H9 (cell line): ENCODE measurements around the gene WDR33. TPM values are rescaled to one million over a fixed set of nuclear protein-coding genes. Genes with fewer than 3 reads are reported as not detected.

Experiments used
- DNase-seq: peaks from one replicate; pipeline ENCODE4 v3.0.0-alpha.2; 2017
- H2AFZ ChIP-seq: one replicate; pipeline ENCODE4 v1.6.1; 2013; ENCODE audit warnings: mild to moderate bottlenecking, low read length, control low read depth, moderate library complexity
- H2AK5ac ChIP-seq: 2 replicates; pipeline ENCODE4 v1.6.1; 2013; ENCODE audit warnings: low read length, control low read depth, mixed read lengths; ENCODE audit not compliant: insufficient read length
- H2BK120ac ChIP-seq: one replicate; pipeline ENCODE4 v1.6.1; 2013; ENCODE audit warnings: low read depth, mild to moderate bottlenecking, low read length, control low read depth, inconsistent platforms; ENCODE audit not compliant: poor library complexity, severe bottlenecking
- H2BK12ac ChIP-seq: 2 replicates; pipeline ENCODE4 v1.6.1; 2013; ENCODE audit warnings: low read length, control low read depth, mixed read lengths, low read depth; ENCODE audit not compliant: insufficient read length
- H2BK15ac ChIP-seq: 2 replicates; pipeline ENCODE4 v1.6.1; 2013; ENCODE audit warnings: low read depth, low read length, control low read depth
- H2BK20ac ChIP-seq: one replicate; pipeline ENCODE4 v1.6.1; 2013; ENCODE audit warnings: low read depth, mild to moderate bottlenecking, low read length, control low read depth, inconsistent platforms; ENCODE audit not compliant: poor library complexity, severe bottlenecking
- H2BK5ac ChIP-seq: 2 replicates; pipeline ENCODE4 v1.6.1; 2013; ENCODE audit warnings: low read length, control low read depth, mixed read lengths; ENCODE audit not compliant: insufficient read length
- H3K14ac ChIP-seq: 2 replicates; pipeline ENCODE4 v1.6.1; 2013; ENCODE audit warnings: low read length, control low read depth; ENCODE audit not compliant: insufficient read depth
- H3K18ac ChIP-seq: 2 replicates; pipeline ENCODE4 v1.6.1; 2013; ENCODE audit warnings: low read depth, mild to moderate bottlenecking, mixed read lengths, low read length, control low read depth; ENCODE audit not compliant: insufficient read length
- H3K23ac ChIP-seq: 2 replicates; pipeline ENCODE4 v1.6.1; 2013; ENCODE audit warnings: low read length, control low read depth, mixed read lengths, low read depth; ENCODE audit not compliant: insufficient read length
- H3K23me2 ChIP-seq: 2 replicates; pipeline ENCODE4 v1.6.1; 2013; ENCODE audit warnings: low read depth, mild to moderate bottlenecking, mixed read lengths, low read length, control low read depth; ENCODE audit not compliant: insufficient read length, poor library complexity, severe bottlenecking
- H3K27ac ChIP-seq: 2 replicates; pipeline ENCODE4 v1.5.1; 2013; ENCODE audit warnings: low read length, control low read depth, mixed read lengths, low read depth; ENCODE audit not compliant: insufficient read length
- H3K27me3 ChIP-seq: 2 replicates; pipeline ENCODE4 v1.6.1; 2013; ENCODE audit warnings: low read length, control low read depth, inconsistent platforms; ENCODE audit not compliant: insufficient read depth
- H3K4ac ChIP-seq: 2 replicates; pipeline ENCODE4 v1.6.1; 2013; ENCODE audit warnings: low read depth, mild to moderate bottlenecking, control low read depth, inconsistent platforms, low read length, moderate library complexity
- H3K4me1 ChIP-seq: 2 replicates; pipeline ENCODE4 v1.6.1; 2013; ENCODE audit warnings: low read length, control low read depth, inconsistent platforms; ENCODE audit not compliant: insufficient read depth
- H3K4me2 ChIP-seq: 2 replicates; pipeline ENCODE4 v1.6.1; 2013; ENCODE audit warnings: low read length, control low read depth, mixed read lengths; ENCODE audit not compliant: insufficient read length, insufficient read depth
- H3K56ac ChIP-seq: 2 replicates; pipeline ENCODE4 v1.6.1; 2013; ENCODE audit warnings: low read depth, mild to moderate bottlenecking, mixed read lengths, low read length, control low read depth; ENCODE audit not compliant: insufficient read length
- H3K79me1 ChIP-seq: 2 replicates; pipeline ENCODE4 v1.6.1; 2013; ENCODE audit warnings: low read depth, mild to moderate bottlenecking, moderate library complexity, low read length, control low read depth, inconsistent platforms; ENCODE audit not compliant: insufficient read depth, poor library complexity, severe bottlenecking
- H3K79me2 ChIP-seq: 2 replicates; pipeline ENCODE4 v1.6.1; 2013; ENCODE audit warnings: low read length, control low read depth, inconsistent platforms; ENCODE audit not compliant: insufficient read depth
- H3K9ac ChIP-seq: 2 replicates; pipeline ENCODE4 v1.6.1; 2013; ENCODE audit warnings: low read length, control low read depth, mixed read lengths; ENCODE audit not compliant: insufficient read length; ENCODE audit errors: extremely low read depth
- H3K9me3 ChIP-seq: one replicate; pipeline ENCODE4 v1.6.1; 2013; ENCODE audit warnings: low read depth, low read length, inconsistent platforms; ENCODE audit not compliant: control insufficient read depth
- H3T11ph ChIP-seq: one replicate; pipeline ENCODE4 v1.6.1; 2013; ENCODE audit warnings: mild to moderate bottlenecking, low read length, control low read depth, inconsistent platforms
- H4K20me1 ChIP-seq: one replicate; pipeline ENCODE4 v1.6.1; 2013; ENCODE audit not compliant: control insufficient read depth, insufficient read length, insufficient read depth
- H4K5ac ChIP-seq: 2 replicates; pipeline ENCODE4 v1.6.1; 2013; ENCODE audit warnings: low read depth, mild to moderate bottlenecking, mixed read lengths, low read length, control low read depth; ENCODE audit not compliant: insufficient read length
- H4K8ac ChIP-seq: replicated peaks from 2 replicates; pipeline ENCODE4 v1.6.1; 2013; ENCODE audit warnings: low read length, control low read depth, mixed read lengths, low read depth; ENCODE audit not compliant: insufficient read length
- H4K91ac ChIP-seq: 2 replicates; pipeline ENCODE4 v1.6.1; 2013; ENCODE audit warnings: low read depth, mild to moderate bottlenecking, moderate library complexity, mixed read lengths, low read length, control low read depth; ENCODE audit not compliant: insufficient read length
- H3K27ac Mint-ChIP-seq, 3 experiments: 2 replicates in 2 of 3; 3 replicates in 1 of 3; pipeline ENCODE4 v1.8.0; 2020 to 2021; ENCODE audit warnings: mixed read lengths in 3 of 3, mild to moderate bottlenecking in 1 of 3, moderate library complexity in 1 of 3
- H3K27me3 Mint-ChIP-seq: 2 replicates; pipeline ENCODE4 v1.8.0; 2021; ENCODE audit warnings: low read depth, mild to moderate bottlenecking, moderate library complexity, mixed read lengths
- H3K36me3 Mint-ChIP-seq, 3 experiments: 2 replicates in 2 of 3; 3 replicates in 1 of 3; pipeline ENCODE4 v1.8.0; 2020 to 2021; ENCODE audit warnings: low read depth in 3 of 3, mixed read lengths in 3 of 3; ENCODE audit not compliant: insufficient read depth in 1 of 3
- H3K4me1 Mint-ChIP-seq, 2 experiments: 2 replicates each; pipeline ENCODE4 v1.8.0; 2020; ENCODE audit warnings: mixed read lengths in 2 of 2
- H3K4me3 Mint-ChIP-seq, 2 experiments: 2 replicates in 1 of 2; 3 replicates in 1 of 2; pipeline ENCODE4 v1.8.0; 2020 to 2021; ENCODE audit warnings: mild to moderate bottlenecking in 2 of 2, mixed read lengths in 2 of 2, moderate library complexity in 1 of 2
- H3K9me3 Mint-ChIP-seq, 2 experiments: 2 replicates in 1 of 2; 3 replicates in 1 of 2; pipeline ENCODE4 v1.8.0; 2020; ENCODE audit warnings: mild to moderate bottlenecking in 2 of 2, mixed read lengths in 2 of 2, moderate library complexity in 1 of 2
- WGBS: extraction: QIAGEN DNeasy Blood & Tissue Kit; methylation state at CpG from one replicate; pipeline ENCODE4 v1.1.7; 2013; ENCODE audit warnings: missing lambda C conversion rate, low lambda C conversion rate, mixed read lengths; ENCODE audit not compliant: insufficient read length; ENCODE audit errors: extremely low coverage; 5-methylcytosine and 5-hydroxymethylcytosine counted together
- total RNA-seq: library from RNA; stranded (reverse); gene quantifications from 2 replicates; pipeline ENCODE4 v1.2.1, GENCODE V29; 2021
- TF ChIP-seq, protein P1 (sequence below): fragments of 200-600 bp; sonication (generic); conservative IDR thresholded peaks from 3 replicates; pipeline ENCODE4 v1.8.0; 2021; ENCODE audit warnings: antibody characterized with exemption, mild to moderate bottlenecking

WDR33 gene
- total RNA-seq, 1 experiment from 2014 or later: 86.0 TPM

DNA sequence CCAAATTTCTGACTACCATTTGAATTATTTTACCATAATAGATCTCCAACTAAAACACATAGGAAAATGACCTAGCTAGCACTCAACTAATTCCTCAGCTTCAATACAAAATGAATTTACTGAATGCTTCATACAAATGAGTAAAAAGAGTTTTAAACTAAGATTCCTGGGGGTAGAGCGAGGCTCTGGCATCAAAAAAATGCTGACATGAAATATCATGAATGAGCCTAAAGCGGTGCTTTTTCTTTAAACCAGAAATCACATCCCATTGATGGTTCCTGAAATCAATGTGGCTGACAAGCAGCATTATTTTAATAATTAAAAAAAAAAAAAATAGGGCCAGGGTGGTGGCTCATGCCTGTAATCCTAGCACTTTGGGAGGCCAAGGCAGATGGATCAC, 32.1 kb downstream of the WDR33 start:
- peak overlapping the region in 1 of 3 experiments; percentile 9; a peak in 1 of 7 replicates for H3K27ac Mint-ChIP-seq
- H2BK5ac ChIP-seq: no peak overlapping the region

More for the DNA sequence above, 32.1 kb downstream of the WDR33 start:
- H3K27ac ChIP-seq: no peak overlapping the region
- no peak for DNase-seq
- TF ChIP-seq, protein P1, sequence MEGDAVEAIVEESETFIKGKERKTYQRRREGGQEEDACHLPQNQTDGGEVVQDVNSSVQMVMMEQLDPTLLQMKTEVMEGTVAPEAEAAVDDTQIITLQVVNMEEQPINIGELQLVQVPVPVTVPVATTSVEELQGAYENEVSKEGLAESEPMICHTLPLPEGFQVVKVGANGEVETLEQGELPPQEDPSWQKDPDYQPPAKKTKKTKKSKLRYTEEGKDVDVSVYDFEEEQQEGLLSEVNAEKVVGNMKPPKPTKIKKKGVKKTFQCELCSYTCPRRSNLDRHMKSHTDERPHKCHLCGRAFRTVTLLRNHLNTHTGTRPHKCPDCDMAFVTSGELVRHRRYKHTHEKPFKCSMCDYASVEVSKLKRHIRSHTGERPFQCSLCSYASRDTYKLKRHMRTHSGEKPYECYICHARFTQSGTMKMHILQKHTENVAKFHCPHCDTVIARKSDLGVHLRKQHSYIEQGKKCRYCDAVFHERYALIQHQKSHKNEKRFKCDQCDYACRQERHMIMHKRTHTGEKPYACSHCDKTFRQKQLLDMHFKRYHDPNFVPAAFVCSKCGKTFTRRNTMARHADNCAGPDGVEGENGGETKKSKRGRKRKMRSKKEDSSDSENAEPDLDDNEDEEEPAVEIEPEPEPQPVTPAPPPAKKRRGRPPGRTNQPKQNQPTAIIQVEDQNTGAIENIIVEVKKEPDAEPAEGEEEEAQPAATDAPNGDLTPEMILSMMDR: no peak
- peaks cover 23% of the 10 kb centered on the region for H3K79me1 ChIP-seq
- no peaks in the 10 kb centered on the region for H3K9me3 ChIP-seq
- H4K5ac ChIP-seq: no peak overlapping the region
- no peak overlapping the region for H3K4me3 Mint-ChIP-seq
- H3K27me3 ChIP-seq: no peaks in the 10 kb centered on the region
- H3K23me2 ChIP-seq: no peaks in the 10 kb centered on the region
- H3K56ac ChIP-seq: no peak overlapping the region
- H2AK5ac ChIP-seq: no peak overlapping the region
- no peak overlapping the region for H2BK15ac ChIP-seq
- no peaks in the 10 kb centered on the region for H3K27me3 Mint-ChIP-seq
- H3K18ac ChIP-seq: no peak overlapping the region
- H3K79me2 ChIP-seq: peaks cover 23% of the 10 kb centered on the region; the same call in 1 of the 2 replicates
- no peak overlapping the region for H2BK12ac ChIP-seq
- H3K4me2 ChIP-seq: no peak overlapping the region
- WGBS: no CpG with 5 or more reads among the region's 2 CpGs
- no peak overlapping the region for H4K8ac ChIP-seq
- H4K20me1 ChIP-seq: no peaks in the 10 kb centered on the region
- no peak overlapping the region for H3K14ac ChIP-seq
- no peak overlapping the region for H4K91ac ChIP-seq
- no peak overlapping the region for H3K4ac ChIP-seq
- H3K4me1 Mint-ChIP-seq: peaks cover 29 to 30% of the 10 kb centered on the region in 2 experiments
- H3K36me3 Mint-ChIP-seq: peaks cover 9 to 21% (median 12%) of the 10 kb centered on the region in 3 experiments; a peak in 6 of 7 replicates
- H2AFZ ChIP-seq: no peak overlapping the region
- no peak overlapping the region for H2BK20ac ChIP-seq
- no peak overlapping the region for H3K23ac ChIP-seq
- no peak overlapping the region for H3K9ac ChIP-seq
- H3K4me1 ChIP-seq: peaks cover 4% of the 10 kb centered on the region; the same call in 1 of the 2 replicates
- H3K9me3 Mint-ChIP-seq: peaks cover 2 to 5% of the 10 kb centered on the region in 2 experiments; a peak in 3 of 5 replicates
- H3T11ph ChIP-seq: no peak overlapping the region
- no peak overlapping the region for H2BK120ac ChIP-seq
